Sciatic nerve (tissue), 2 donors: ENCODE measurements around the gene PRR3. TPM values are rescaled to one million over a fixed set of nuclear protein-coding genes. Genes with fewer than 3 reads are reported as not detected.

Experiments used
- ATAC-seq: fragments of 200-7000 bp; cut with Tn5 transposase; one replicate; pipeline ENCODE4 v1.9.1; 2020; ENCODE audit warnings: mild to moderate bottlenecking, moderate library complexity
- DNase-seq: peaks from one replicate; pipeline ENCODE4 v3.0.0-alpha.2; 2020; ENCODE audit warnings: low spot score
- intact Hi-C: fragments of 100-400 bp; cut with DNase I; formaldehyde crosslinking; loops from one replicate; pipeline ENCODE4 v1.14.2; 2022
- microRNA-seq: library from miRNA; unstranded; fragments of <30 nt; microRNA quantifications from one replicate; pipeline ENCODE4 v1.2.0, GENCODE V29; 2020
- total RNA-seq: library from RNA; stranded (reverse); fragmentation: NEBNext Ultra II Directional; extraction: Animal tissue kit (Norgen Biotek cat#: 25700); gene quantifications from one replicate; pipeline ENCODE4 v1.2.1, GENCODE V29; 2021
- donor health status: DM: no; HTN: no; CAD: no.
- donor health status: DM: no; HTN: no; CAD: no.

Gene PRR3
- total RNA-seq, 1 donor from 2014 or later, result 10.9 TPM

DNA sequence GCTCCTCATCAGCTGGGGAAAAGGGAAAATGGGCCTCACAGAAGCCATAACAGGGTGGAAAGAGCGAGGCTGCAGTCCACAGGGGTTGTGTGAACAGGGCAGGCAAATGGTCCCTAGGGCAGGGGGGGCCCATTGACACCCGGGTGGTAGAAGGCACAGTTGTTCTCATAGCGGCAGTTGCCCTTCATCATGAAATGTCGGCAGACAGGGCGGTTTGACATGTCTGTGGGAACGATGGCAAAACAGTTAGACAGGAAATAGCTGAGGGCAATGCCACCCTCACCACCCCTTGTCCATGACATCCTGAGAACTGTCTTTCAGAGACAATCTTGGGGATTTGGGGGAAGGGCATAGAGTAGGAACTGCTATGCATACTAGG is 44.3 kb downstream of the PRR3 start:
- DNase-seq (no peak), ATAC-seq (no peak)
- intact Hi-C loops, result no loop called here

DNA sequence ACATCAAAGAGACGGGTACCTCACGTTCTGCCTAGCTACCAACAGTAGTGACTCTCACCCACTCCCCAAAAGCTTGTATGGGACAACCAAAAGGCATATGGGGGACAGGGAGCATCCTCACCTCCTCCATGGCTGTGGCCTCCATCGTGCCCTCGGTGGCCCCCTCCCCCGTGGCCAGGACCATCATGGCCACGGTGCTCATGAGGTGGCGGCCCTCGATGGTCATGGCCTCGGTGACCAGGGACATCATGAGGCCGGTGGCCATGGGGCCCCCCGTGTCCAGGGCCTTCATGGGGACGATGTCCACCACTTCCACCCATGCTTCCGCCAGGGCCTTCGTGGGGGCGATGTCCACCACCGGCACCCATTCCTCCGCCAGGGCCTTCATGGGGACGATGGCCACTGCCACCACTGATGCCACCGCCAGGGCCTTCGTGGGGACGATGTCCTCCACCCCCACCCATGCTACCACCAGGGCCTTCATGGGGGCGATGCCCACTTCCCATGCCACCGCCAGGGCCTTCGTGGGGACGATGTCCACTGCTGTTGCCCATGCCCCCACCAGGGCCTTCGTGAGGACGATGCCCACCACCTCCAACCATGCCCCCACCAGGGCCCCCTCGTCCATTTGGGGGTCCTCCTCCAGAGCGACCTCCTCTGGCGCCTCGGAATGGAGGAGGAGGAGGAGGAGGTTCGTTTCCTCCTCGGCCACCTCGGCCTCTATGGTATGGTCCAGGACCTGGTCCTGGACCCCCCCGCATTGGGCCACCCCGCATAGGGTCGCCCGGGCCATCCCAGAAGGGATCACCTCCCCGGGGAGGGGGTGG is 44.9 kb downstream of the PRR3 start:
- intact Hi-C loops, result no loop called here
- ATAC-seq (peak; percentile 38), DNase-seq (no peak)

GRCh38 chr6:30603961-30604360 is 46.9 kb downstream of the PRR3 start:
- DNase-seq (no peak), ATAC-seq (no peak)
- intact Hi-C loops, result no loop called here

GRCh38 chr6:30610065-30610464 is 53.0 kb downstream of the PRR3 start:
- intact Hi-C loops, result no loop called here
- ATAC-seq, result no peak

GRCh38 chr6:30611150-30611855 is 54.2 kb downstream of the PRR3 start:
- DNase-seq (no peak), ATAC-seq (no peak)
- intact Hi-C loops, result no loop called here

More at GRCh38 chr6:30610065-30610464, 53.0 kb downstream of the PRR3 start:
- no peak for DNase-seq

GRCh38 chr6:30611856-30612194 is 54.7 kb downstream of the PRR3 start:
- ATAC-seq (no peak), DNase-seq (no peak)
- intact Hi-C loops, result no loop called here

GRCh38 chr6:30612213-30612612 is 55.1 kb downstream of the PRR3 start:
- no peak for ATAC-seq
- no peak for DNase-seq
- intact Hi-C loops, result no loop called here

DNA sequence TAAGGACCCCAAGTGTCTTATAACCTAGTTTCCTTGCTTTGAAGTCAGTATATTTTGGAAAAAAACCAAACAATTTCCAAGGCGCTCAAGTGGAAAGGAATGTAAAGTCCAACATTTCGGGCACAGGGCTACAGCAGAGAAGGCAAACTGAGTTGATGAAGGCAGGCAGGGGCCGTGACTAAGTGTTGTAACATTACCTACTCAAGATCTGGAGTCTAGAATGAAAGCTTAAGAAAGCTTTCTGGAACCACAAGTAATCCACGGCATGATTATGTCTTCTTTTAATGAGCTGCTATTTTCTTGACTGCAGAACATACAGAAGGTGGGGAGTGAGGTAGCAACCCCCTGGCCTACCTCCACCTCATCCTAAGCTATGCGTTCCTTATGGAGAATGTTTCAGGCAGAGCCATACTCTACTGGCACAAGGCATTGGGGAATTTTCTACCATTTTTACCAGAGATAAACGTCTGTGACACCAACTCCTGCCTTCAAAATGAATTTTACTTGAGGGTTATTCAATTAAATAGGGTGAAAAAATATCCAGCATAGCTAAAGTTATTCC is 55.7 kb downstream of the PRR3 start:
- DNase-seq, result no peak
- intact Hi-C loops, result no loop called here

More for the DNA sequence above, 55.7 kb downstream of the PRR3 start:
- ATAC-seq, result no peak

Small RNA genes within 50 kb of the gene (microRNA-seq; reads per million reads assigned to microRNA genes)
- 23.2 reads per million, percentile 35 among the genes with 10 or more reads in this experiment for gene MIR877

Other genes with a start within 250 kb of the PRR3 start
- gene TRIM39, start 230.4 kb upstream of the PRR3 start, total RNA-seq, result 18.0 TPM
- 36.7 TPM for gene RPP21, start 212.1 kb upstream of the PRR3 start, total RNA-seq
- 546 TPM for gene HLA-E, start 67.8 kb upstream of the PRR3 start, total RNA-seq
- gene GNL1, start 806 bp upstream of the PRR3 start, total RNA-seq, result 63.3 TPM
- gene ABCF1, start 14.1 kb downstream of the PRR3 start, total RNA-seq, result 39.1 TPM
- 76.9 TPM for gene PPP1R10, start 59.9 kb downstream of the PRR3 start, total RNA-seq
- gene MRPS18B, start 60.5 kb downstream of the PRR3 start, total RNA-seq, result 33.7 TPM
- gene ATAT1, start 69.6 kb downstream of the PRR3 start, total RNA-seq, result 14.8 TPM
- 17.0 TPM for gene C6orf136, start 89.8 kb downstream of the PRR3 start, total RNA-seq
- gene DHX16, start 115.7 kb downstream of the PRR3 start, total RNA-seq, result 25.2 TPM
- 93.0 TPM for gene PPP1R18, start 129.3 kb downstream of the PRR3 start, total RNA-seq
- gene NRM, start 133.7 kb downstream of the PRR3 start, total RNA-seq, result 11.0 TPM
- gene MDC1, start 160.0 kb downstream of the PRR3 start, total RNA-seq, result 43.2 TPM
- 292 TPM for gene TUBB, start 163.1 kb downstream of the PRR3 start, total RNA-seq
- 172 TPM for gene FLOT1, start 185.4 kb downstream of the PRR3 start, total RNA-seq
- 40.7 TPM for gene IER3, start 187.3 kb downstream of the PRR3 start, total RNA-seq